Measurements from ENCODE around the gene MEIG1.
"Not testable (repeated sequence)": the region's sequence is repeated elsewhere in the genome, so short reads cannot be mapped to it uniquely, and the experiment has no call there.

The MEIG1 gene

DNA sequence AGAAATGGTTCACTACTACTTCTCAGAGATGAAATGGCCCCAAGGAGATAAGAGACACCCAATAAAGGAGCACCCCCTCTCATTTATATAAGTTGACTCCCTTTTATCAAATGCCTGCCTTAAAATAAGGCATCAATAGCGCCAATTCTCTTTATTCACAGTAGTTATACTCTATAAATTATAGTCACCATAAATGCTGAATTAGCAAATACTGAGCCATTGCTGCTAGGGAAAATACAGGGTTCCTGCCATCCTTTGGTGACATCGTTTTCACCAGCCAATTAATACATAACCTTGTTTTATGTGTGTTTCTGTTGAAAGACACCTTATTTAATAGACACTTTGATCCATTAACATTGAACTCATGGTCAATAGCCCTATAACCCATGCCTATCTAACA is 33.9 kb upstream of the MEIG1 start:
- no peak for DNase-seq (ENCODE audit: low read depth)
- no peak for TF ChIP-seq CTCF (conservative IDR thresholded peaks at IDR 0.05; ENCODE audit: low read length)
- H3K4me3 ChIP-seq (ENCODE audit: low read length): no peak overlapping the region

GRCh38 chr10:14926061-14926470 is 33.1 kb upstream of the MEIG1 start:
- H3K4me3 ChIP-seq (ENCODE audit: low read length): no peak overlapping the region
- TF ChIP-seq CTCF (conservative IDR thresholded peaks at IDR 0.05; ENCODE audit: low read length): no peak
- no peak for DNase-seq (ENCODE audit: low read depth)

GRCh38 chr10:14926722-14927416 is 32.3 kb upstream of the MEIG1 start:
- no peak for TF ChIP-seq CTCF (conservative IDR thresholded peaks at IDR 0.05; ENCODE audit: low read length)
- no peak for DNase-seq (ENCODE audit: low read depth)
- no peak overlapping the region for H3K4me3 ChIP-seq (ENCODE audit: low read length)

DNA sequence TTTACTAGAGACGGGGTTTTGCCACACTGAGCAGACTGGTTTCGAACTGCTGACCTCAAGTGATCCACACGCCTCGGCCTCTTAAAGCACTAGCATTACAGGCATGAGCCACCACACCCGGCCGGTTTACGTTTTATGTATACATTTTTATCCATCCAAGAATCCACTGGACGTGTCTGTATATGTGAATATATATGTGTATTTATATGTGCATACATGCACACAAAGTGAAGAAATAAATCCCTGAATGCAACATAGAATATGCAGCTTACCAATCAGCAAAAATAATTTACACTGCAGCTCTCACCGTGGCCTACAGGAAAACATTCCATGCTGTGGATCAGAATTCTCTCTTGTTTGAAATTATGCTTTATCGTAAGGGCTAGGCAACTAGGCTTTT is 28.6 kb upstream of the MEIG1 start:
- no peak overlapping the region for H3K4me3 ChIP-seq (ENCODE audit: low read length)
- no peak for TF ChIP-seq CTCF (conservative IDR thresholded peaks at IDR 0.05; ENCODE audit: low read length)
- no peak for DNase-seq (ENCODE audit: low read depth)

- no peak for DNase-seq (ENCODE audit: low read depth)
- H3K4me3 ChIP-seq (ENCODE audit: low read length): no peak overlapping the region
- no peak for TF ChIP-seq CTCF (conservative IDR thresholded peaks at IDR 0.05; ENCODE audit: low read length)
These were observed 22.6 kb upstream of the MEIG1 start for GRCh38 chr10:14936584-14936983.

- not testable (repeated sequence) for H3K4me3 ChIP-seq (ENCODE audit: low read length); DNase-seq (ENCODE audit: low read depth)
These were observed 20.2 kb upstream of the MEIG1 start for GRCh38 chr10:14938971-14939370.

DNA sequence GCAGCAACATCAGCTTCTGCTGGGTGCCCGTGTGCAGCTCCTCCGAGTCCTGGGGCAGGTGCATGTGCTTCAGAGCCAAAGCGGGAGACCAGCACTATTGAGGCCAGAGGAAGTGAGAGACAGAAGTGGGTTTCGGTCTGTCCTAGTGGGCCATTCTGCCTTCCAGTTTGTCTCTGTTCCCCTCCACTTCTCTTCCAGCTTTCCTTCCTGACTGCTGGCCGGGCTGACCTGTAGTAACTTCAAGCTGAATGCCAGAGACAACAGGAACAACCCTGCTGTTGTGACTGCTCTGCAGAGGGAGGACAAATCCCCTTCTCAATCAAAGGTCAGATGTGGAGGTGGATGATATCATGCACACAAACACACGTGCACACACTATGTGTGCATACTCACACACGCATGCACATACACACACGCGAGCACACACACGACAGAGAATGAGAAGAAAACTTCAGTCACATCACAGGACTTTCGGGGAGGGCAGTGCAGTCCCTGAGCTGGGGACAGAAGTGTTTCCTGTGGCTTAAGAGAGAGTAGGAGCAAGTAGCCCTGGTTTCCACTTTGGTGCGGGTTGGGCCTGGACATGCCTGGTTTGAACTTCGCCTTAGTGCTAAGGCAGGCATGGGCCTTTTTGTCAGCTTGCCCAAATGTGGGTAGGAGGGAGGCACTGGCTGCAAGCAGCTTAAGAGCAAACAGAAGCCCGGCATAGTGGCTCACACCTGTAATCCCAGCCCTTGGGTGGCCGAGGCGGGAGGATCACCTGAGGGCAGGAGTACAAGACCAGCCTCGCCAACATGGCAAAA is 16.8 kb upstream of the MEIG1 start:
- not testable (repeated sequence) for H3K4me3 ChIP-seq (ENCODE audit: low read length); DNase-seq (ENCODE audit: low read depth)

GRCh38 chr10:14942950-14943338 is 16.2 kb upstream of the MEIG1 start:
- H3K4me3 ChIP-seq (ENCODE audit: low read length); DNase-seq (ENCODE audit: low read depth): not testable (repeated sequence)

All from AG10803 (cell line).